ENCODE results near the gene MOB3A.

DNA sequence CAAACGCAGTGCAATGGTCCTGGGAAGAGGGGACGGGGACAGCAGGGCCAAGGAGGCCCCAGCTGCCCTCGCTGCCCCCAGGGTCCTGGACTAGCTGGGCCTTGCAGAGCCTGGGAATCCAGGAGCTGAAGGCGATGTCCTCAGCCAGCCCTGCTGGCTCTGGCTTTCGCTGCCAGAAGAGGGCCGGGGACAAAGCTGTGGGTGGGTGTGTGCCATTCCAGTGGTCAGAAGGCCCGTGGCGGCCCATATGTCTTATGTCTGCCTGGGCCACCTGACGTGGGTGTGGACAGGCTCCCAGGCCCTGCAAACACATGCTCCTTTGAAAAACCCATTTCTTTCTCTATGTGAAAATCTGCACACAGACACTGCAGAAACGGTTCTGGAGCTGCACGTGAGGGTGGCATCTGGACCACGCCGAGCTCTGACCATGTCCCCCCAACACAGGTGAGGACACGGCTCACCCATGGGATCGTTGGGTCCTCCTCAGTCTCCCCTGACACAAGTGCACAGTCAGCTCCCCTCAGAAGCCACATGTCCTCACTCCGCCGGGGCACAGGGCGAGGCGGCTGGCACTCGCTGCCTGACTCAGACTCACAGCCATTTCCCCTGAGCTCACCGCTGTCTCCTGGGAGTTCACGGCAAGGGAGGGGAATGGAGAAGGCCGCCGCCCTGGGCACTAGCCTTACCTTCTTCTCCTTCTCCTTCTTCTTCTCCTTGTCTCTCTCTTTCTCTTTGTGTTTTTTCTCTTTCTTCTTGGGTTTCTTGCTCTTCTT is 17.5 kb upstream of the MOB3A start:
- TF ChIP-seq POLR2AphosphoS5 (IDR thresholded peaks at IDR 0.05; ENCODE audit: low read depth, low read length) (no peak), TAF1 (IDR thresholded peaks at IDR 0.05; ENCODE audit: borderline replicate concordance, low read depth, low read length) (no peak), POLR2A (IDR thresholded peaks at IDR 0.05; ENCODE audit: low read depth, low read length) (no peak)

Measured in GM12892 (cell line).